H1 (cell line): ENCODE results near the gene LIMS1. TPM values are rescaled to one million over a fixed set of nuclear protein-coding genes. Genes with fewer than 3 reads are reported as not detected.
A peak's percentile ranks its signal among the peaks of the same experiment; 100 is the strongest.

Experiments
- CTCF ChIA-PET: fragments of 300-600 bp; sonication (Branson Sonifier 250); formaldehyde crosslinking; loops from one replicate; lab custom pipeline; 2021; ENCODE audit not compliant: partially characterized antibody; lab: Charles Lee
- POLR2A ChIA-PET: fragments of 300-600 bp; sonication (Branson Sonifier 250); formaldehyde crosslinking; loops from one replicate; lab custom pipeline; 2021; ENCODE audit warnings: inconsistent platforms; ENCODE audit not compliant: partially characterized antibody; lab: Charles Lee
- DNase-seq, 2 experiments: peaks; one replicate each; pipeline versions ENCODE4 v3.0.0 to v3.0.0-alpha.2; 2010 to 2022; ENCODE audit warnings: low spot score in 2 of 2, low read depth in 1 of 2, mixed read lengths in 1 of 2
- FAIRE-seq: peaks from 2 replicates; lab custom pipeline; 2011; peaks lifted over from hg19 to GRCh38; lab: Jason Lieb, UNC
- H2AFZ ChIP-seq: 2 replicates; pipeline ENCODE4 v1.8.1; 2012; ENCODE audit warnings: low read length, inconsistent platforms
- H2AK5ac ChIP-seq: 2 replicates; pipeline ENCODE4 v1.6.1; 2013; ENCODE audit warnings: low read depth, low read length
- H2BK120ac ChIP-seq: replicated peaks from 2 replicates; pipeline ENCODE3; 2013; ENCODE audit warnings: low read depth, low read length, inconsistent platforms
- H2BK12ac ChIP-seq: 2 replicates; pipeline ENCODE4 v1.6.1; 2013; ENCODE audit warnings: low read depth, low read length
- H2BK15ac ChIP-seq: 2 replicates; pipeline ENCODE4 v1.6.1; 2013; ENCODE audit warnings: low read length
- H2BK20ac ChIP-seq: 2 replicates; pipeline ENCODE4 v1.6.1; 2013; ENCODE audit warnings: low read length
- H2BK5ac ChIP-seq: 2 replicates; pipeline ENCODE4 v1.6.1; 2013; ENCODE audit warnings: low read depth, low read length
- H3K14ac ChIP-seq: 2 replicates; pipeline ENCODE4 v1.6.1; 2013; ENCODE audit warnings: inconsistent platforms; ENCODE audit not compliant: insufficient read length
- H3K18ac ChIP-seq: 2 replicates; pipeline ENCODE4 v1.6.1; 2013; ENCODE audit warnings: low read length; ENCODE audit errors: extremely low read depth
- H3K23ac ChIP-seq: 2 replicates; pipeline ENCODE4 v1.6.1; 2013; ENCODE audit warnings: inconsistent platforms; ENCODE audit not compliant: insufficient read length
- H3K23me2 ChIP-seq: 2 replicates; pipeline ENCODE4 v1.6.1; 2013; ENCODE audit warnings: low read depth, low read length
- H3K27ac ChIP-seq: 2 replicates; pipeline ENCODE4 v1.6.1; 2011; ENCODE audit warnings: low read depth, low read length, inconsistent platforms
- H3K27me3 ChIP-seq, 4 experiments: replicated peaks in 1 of 4; 1 replicate in 1 of 4; 2 replicates in 3 of 4; pipeline versions ENCODE4 v1.6.1 to v1.8.1; 2011 to 2013; ENCODE audit warnings: low read length in 3 of 4, mild to moderate bottlenecking in 3 of 4, inconsistent platforms in 2 of 4, mixed read lengths in 2 of 4, moderate library complexity in 1 of 4; ENCODE audit not compliant: control insufficient read depth in 3 of 4, insufficient read depth in 3 of 4; ENCODE audit errors: extremely low read depth in 1 of 4
- H3K36me3 ChIP-seq, 4 experiments: 2 replicates each; pipeline versions ENCODE4 v1.6.1 to v1.8.1; 2011 to 2013; ENCODE audit warnings: mild to moderate bottlenecking in 4 of 4, low read length in 3 of 4, moderate library complexity in 2 of 4, control low read depth in 1 of 4, inconsistent platforms in 1 of 4; ENCODE audit not compliant: insufficient read depth in 4 of 4, control insufficient read depth in 2 of 4
- H3K4ac ChIP-seq: replicated peaks from 2 replicates; pipeline ENCODE3; 2013; ENCODE audit warnings: low read length, low read depth, mixed read lengths, inconsistent platforms; ENCODE audit not compliant: insufficient read length
- H3K4me1 ChIP-seq, 4 experiments: replicated peaks in 1 of 4; 1 replicate in 1 of 4; 2 replicates in 3 of 4; pipeline versions ENCODE4 v1.6.1 to v1.8.1; 2011 to 2013; ENCODE audit warnings: low read length in 3 of 4, inconsistent platforms in 2 of 4, mixed read lengths in 1 of 4; ENCODE audit not compliant: insufficient read depth in 4 of 4, control insufficient read depth in 3 of 4
- H3K4me2 ChIP-seq, 2 experiments: 2 replicates each; pipeline versions ENCODE4 v1.6.1 to v1.8.1; 2011 to 2013; ENCODE audit warnings: low read depth in 2 of 2, low read length in 2 of 2, control low read depth in 1 of 2, inconsistent platforms in 1 of 2, mild to moderate bottlenecking in 1 of 2; ENCODE audit not compliant: insufficient read depth in 1 of 2
- H3K4me3 ChIP-seq, 4 experiments: fragments of 200-600, 300-600 bp in 1 of 4; sonication (generic), shearing (Covaris generic), sonication (Bioruptor Twin) in 1 of 4; 2 replicates each; pipeline versions ENCODE4 v1.5.1 to v1.8.1; 2011 to 2016; ENCODE audit warnings: low read length in 4 of 4, low read depth in 3 of 4, control low read depth in 2 of 4, inconsistent platforms in 2 of 4, mild to moderate bottlenecking in 2 of 4, mixed read lengths in 1 of 4, moderate library complexity in 1 of 4; ENCODE audit not compliant: insufficient read depth in 2 of 4; ENCODE audit errors: extremely low read depth in 1 of 4
- H3K56ac ChIP-seq: replicated peaks from 2 replicates; pipeline ENCODE3; 2013; ENCODE audit warnings: low read depth, mild to moderate bottlenecking, mixed read lengths, low read length, inconsistent platforms; ENCODE audit not compliant: insufficient read length
- H3K79me1 ChIP-seq: 2 replicates; pipeline ENCODE4 v1.6.1; 2013; ENCODE audit warnings: low read depth, low read length, control low read depth
- H3K79me2 ChIP-seq, 2 experiments: 2 replicates each; pipeline versions ENCODE4 v1.6.1 to v1.8.1; 2012 to 2013; ENCODE audit warnings: low read length in 2 of 2, mild to moderate bottlenecking in 2 of 2, inconsistent platforms in 1 of 2; ENCODE audit not compliant: insufficient read depth in 2 of 2, control insufficient read depth in 1 of 2
- H3K9ac ChIP-seq, 4 experiments: replicated peaks in 1 of 4; 1 replicate in 1 of 4; 2 replicates in 3 of 4; pipeline versions ENCODE4 v1.6.1 to v1.8.1; 2011 to 2013; ENCODE audit warnings: low read depth in 3 of 4, low read length in 3 of 4, control low read depth in 2 of 4, mild to moderate bottlenecking in 2 of 4, moderate library complexity in 2 of 4, inconsistent platforms in 1 of 4; ENCODE audit errors: extremely low read depth in 1 of 4
- H3K9me3 ChIP-seq, 2 experiments: 2 replicates each; pipeline versions ENCODE4 v1.6.1 to v1.8.1; 2012 to 2013; ENCODE audit warnings: mild to moderate bottlenecking in 2 of 2, moderate library complexity in 2 of 2, control low read depth in 1 of 2, inconsistent platforms in 1 of 2, low read depth in 1 of 2, low read length in 1 of 2, mixed read lengths in 1 of 2; ENCODE audit not compliant: insufficient read depth in 2 of 2
- H4K20me1 ChIP-seq, 2 experiments: replicated peaks in 1 of 2; 2 replicates each; pipeline versions ENCODE3 to v1.8.1; 2011 to 2013; ENCODE audit warnings: inconsistent platforms in 2 of 2, low read length in 2 of 2, mild to moderate bottlenecking in 1 of 2; ENCODE audit not compliant: insufficient read depth in 2 of 2, control insufficient read depth in 1 of 2
- H4K5ac ChIP-seq: 2 replicates; pipeline ENCODE4 v1.6.1; 2013; ENCODE audit warnings: low read length, low read depth, mixed read lengths, inconsistent platforms; ENCODE audit not compliant: insufficient read length
- H4K8ac ChIP-seq: 2 replicates; pipeline ENCODE4 v1.8.0; 2013; ENCODE audit warnings: mild to moderate bottlenecking, moderate library complexity, low read length, inconsistent platforms; ENCODE audit not compliant: insufficient read depth; ENCODE audit errors: extremely low read depth
- H4K91ac ChIP-seq: replicated peaks from 2 replicates; pipeline ENCODE3; 2013; ENCODE audit warnings: low read length, mixed read lengths, inconsistent platforms; ENCODE audit not compliant: insufficient read length
- ATF2 ChIP-seq: IDR thresholded peaks from 2 replicates; pipeline ENCODE4 v1.6.1; 2012; ENCODE audit warnings: low read length, inconsistent platforms
- BRCA1 ChIP-seq: IDR thresholded peaks from 2 replicates; pipeline ENCODE4 v1.6.1; 2012; ENCODE audit warnings: low read depth, low read length, improper control_type of control experiment
- CBX5 ChIP-seq: fragments of 300-800, 300-1000 bp; sonication (generic); IDR thresholded peaks from 2 replicates; pipeline ENCODE4 v1.7.1; 2016; ENCODE audit warnings: antibody characterized with exemption, low read length, low read depth
- CREB1 ChIP-seq: IDR thresholded peaks from 2 replicates; pipeline ENCODE4 v1.6.1; 2012; ENCODE audit warnings: inconsistent platforms
- GABPA ChIP-seq: IDR thresholded peaks from 2 replicates; pipeline ENCODE4 v1.6.1; 2011; ENCODE audit warnings: mild to moderate bottlenecking, low read length, moderate library complexity, borderline replicate concordance; ENCODE audit not compliant: insufficient read depth
- JUND ChIP-seq: IDR thresholded peaks from 2 replicates; pipeline ENCODE4 v1.6.1; 2011; ENCODE audit warnings: mild to moderate bottlenecking, improper control_type of control experiment, low read length
- RNF2 ChIP-seq: fragments of 200-900, 300-1000 bp; sonication (generic); IDR thresholded peaks from 2 replicates; pipeline ENCODE4 v1.7.1; 2016; ENCODE audit warnings: borderline replicate concordance, low read depth, mild to moderate bottlenecking, antibody characterized with exemption, low read length; ENCODE audit not compliant: poor library complexity, severe bottlenecking; ENCODE audit errors: missing control alignments
- RXRA ChIP-seq: IDR thresholded peaks from 2 replicates; pipeline ENCODE4 v1.6.1; 2011; ENCODE audit warnings: low read depth, mild to moderate bottlenecking, low read length, moderate library complexity; ENCODE audit not compliant: insufficient read depth
- SIRT6 ChIP-seq: IDR thresholded peaks from one replicate; pipeline ENCODE4 v1.7.1; 2012; ENCODE audit warnings: low read length, inconsistent platforms
- TAF7 ChIP-seq: optimal IDR thresholded peaks from 2 replicates; pipeline ENCODE3; 2011; ENCODE audit warnings: low read depth, mild to moderate bottlenecking, inconsistent platforms, low read length, moderate library complexity, borderline replicate concordance
- WGBS, 2 experiments: shearing (Covaris generic) in 1 of 2; methylation state at CpG; one replicate each; pipeline versions ENCODE4 v1.1.6 to v1.1.7; 2013 to 2015; ENCODE audit warnings: low lambda C conversion rate in 2 of 2, mixed read lengths in 2 of 2, inconsistent platforms in 1 of 2, low coverage in 1 of 2, missing lambda C conversion rate in 1 of 2; ENCODE audit not compliant: insufficient replicate concordance in 2 of 2, insufficient coverage in 1 of 2, insufficient read length in 1 of 2; ENCODE audit errors: extremely low coverage in 1 of 2, missing lambda C conversion rate in 1 of 2; 5-methylcytosine and 5-hydroxymethylcytosine counted together
- polyA plus RNA-seq, 7 experiments: library from polyadenylated mRNA; depleted of rRNA in 3 of 7; stranded (reverse) in 5 of 7; unstranded in 2 of 7; fragments of >200 nt in 5 of 7; fragments of 200-250 nt in 2 of 7; gene quantifications; 1 replicate in 5 of 7; 2 replicates in 1 of 7; 4 replicates in 1 of 7; pipeline versions ENCODE4 v1.2.1 to v1.2.3, GENCODE V29; 2011 to 2013; ENCODE audit warnings: missing spikeins in 2 of 7, mixed read lengths in 2 of 7
- total RNA-seq: library from RNA; stranded (reverse); fragmentation: NEBNext Ultra II Directional; extraction: Animal tissue kit (Norgen Biotek cat#: 25700); gene quantifications from 2 replicates; pipeline ENCODE4 v1.2.1, GENCODE V29; 2021

LIMS1 gene
- total and polyA plus RNA-seq, 2 of the 8 experiments (the other 6 are each of a cell fraction or from before 2014, with no cell fraction given), result 24.1 to 36.7 TPM

GRCh38 chr2:108619925-108620620 lies 85.8 kb downstream of the LIMS1 start:
- Histone ChIP-seq H4K5ac (no peak overlapping the region), H3K4ac (no peak overlapping the region), H4K20me1 (no peaks in the 10 kb centered on the region), H3K18ac (no peak overlapping the region), H3K79me1 (peaks cover 2% of the 10 kb centered on the region; the same call in 1 of the 2 replicates), H2AK5ac (no peak overlapping the region), H3K27me3 (no peaks in the 10 kb centered on the region), H4K91ac (no peak overlapping the region), H2BK5ac (no peak overlapping the region), H3K4me3 (no peak overlapping the region), H3K4me1 (peaks cover 0 to 16% (median 12%) of the 10 kb centered on the region in 4 experiments; a peak in 6 of 7 replicates), H2BK12ac (no peak overlapping the region), H3K27ac (no peak overlapping the region), H3K36me3 (no peaks in the 10 kb centered on the region), H3K9ac (no peak overlapping the region; a peak in 1 of 7 replicates), H3K79me2 (peaks cover 0 to 19% of the 10 kb centered on the region in 2 experiments; a peak in 1 of 4 replicates), H2AFZ (no peak overlapping the region), H3K23me2 (peaks cover 3% of the 10 kb centered on the region; the same call in 1 of the 2 replicates), H3K9me3 (no peaks in the 10 kb centered on the region), H2BK20ac (no peak overlapping the region), H2BK15ac (peak overlapping the region; percentile 4; the same call in 1 of the 2 replicates), H3K4me2 (peak overlapping the region in 1 of 2 experiments; percentile 51; a peak in 1 of 4 replicates), H3K56ac (no peak overlapping the region), H2BK120ac (no peak overlapping the region), H3K14ac (no peak overlapping the region), H4K8ac (no peak overlapping the region), H3K23ac (no peak overlapping the region)
- ChIA-PET CTCF (interaction anchor here (1.3 to 10.4 kb wide), 4 partner anchors 8 to 16 kb away, joined by 3 to 167 read pairs (median 12); no protein-coding TSS in a partner anchor), POLR2A (interaction anchor here (1.2 kb wide), 1 partner anchor 13 kb away, joined by 3 read pairs; no protein-coding TSS in a partner anchor)
- DNase-seq (no peak), FAIRE-seq (no peak)
- WGBS, 2 experiments, result 77% methylated on average over 8 of the region's 8 CpGs; no CpG with 5 or more reads in 1 of the 2 experiments
- TF ChIP-seq JUND (no peak), GABPA (no peak), CBX5 (no peak), RNF2 (no peak), ATF2 (no peak), BRCA1 (no peak), TAF7 (no peak), SIRT6 (no peak), RXRA (no peak), CREB1 (no peak)
